ENCODE data around the gene SH3PXD2A. TPM values are rescaled to one million over a fixed set of nuclear protein-coding genes. Genes with fewer than 3 reads are reported as not detected.
A peak's percentile ranks its signal among the peaks of the same experiment; 100 is the strongest.

The SH3PXD2A gene
- polyA plus RNA-seq, 1 experiment = 50.2 TPM

GRCh38 chr10:103590060-103590459 is 265.3 kb downstream of the SH3PXD2A start:
- CTCF ChIA-PET = interaction anchor here (0.7 to 3.9 kb wide), 8 partner anchors 9 to 462 kb away, joined by 3 to 13 read pairs (median 3); no protein-coding TSS in a partner anchor
- no peak for TF ChIP-seq CTCF (IDR thresholded peaks at IDR 0.05; ENCODE audit: insufficient read depth, low read depth, low read length)
- Histone ChIP-seq H3K36me3 (ENCODE audit: control insufficient read depth, insufficient read depth, low read length) (no peaks in the 10 kb centered on the region), H3K4me3 (ENCODE audit: low read depth, low read length) (no peak overlapping the region), H3K27me3 (ENCODE audit: control insufficient read depth, insufficient read depth, low read length) (no peaks in the 10 kb centered on the region)
- POLR2A ChIA-PET = no interaction called here
- DNase-seq (ENCODE audit: low read depth) = no peak

GRCh38 chr10:103589074-103589630 is 266.2 kb downstream of the SH3PXD2A start:
- no peak overlapping the region for H3K4me3 ChIP-seq (ENCODE audit: low read depth, low read length)
- peaks cover 2% of the 10 kb centered on the region; the same call in 1 of the 2 replicates for H3K27me3 ChIP-seq (ENCODE audit: control insufficient read depth, insufficient read depth, low read length)
- no peak for DNase-seq (ENCODE audit: low read depth)
- no peak for TF ChIP-seq CTCF (IDR thresholded peaks at IDR 0.05; ENCODE audit: insufficient read depth, low read depth, low read length)
- H3K36me3 ChIP-seq (ENCODE audit: control insufficient read depth, insufficient read depth, low read length) = no peaks in the 10 kb centered on the region
- CTCF ChIA-PET = interaction anchor here (0.7 to 3.9 kb wide), 6 partner anchors 8 to 123 kb away, joined by 3 to 13 read pairs (median 4); no protein-coding TSS in a partner anchor
- POLR2A ChIA-PET = no interaction called here

- DNase-seq (ENCODE audit: low read depth) = no peak
- Histone ChIP-seq H3K27me3 (ENCODE audit: control insufficient read depth, insufficient read depth, low read length) (peaks cover 4% of the 10 kb centered on the region), H3K4me3 (ENCODE audit: low read depth, low read length) (no peak overlapping the region), H3K36me3 (ENCODE audit: control insufficient read depth, insufficient read depth, low read length) (no peaks in the 10 kb centered on the region)
- ChIA-PET POLR2A (no interaction called here), CTCF (no interaction called here)
- TF ChIP-seq CTCF (IDR thresholded peaks at IDR 0.05; ENCODE audit: insufficient read depth, low read depth, low read length) = no peak
These were observed 268.3 kb downstream of the SH3PXD2A start for GRCh38 chr10:103587073-103587472.

- ChIA-PET CTCF (interaction anchor here (1.0 kb wide), 1 partner anchor 100 kb away, joined by 3 read pairs; no protein-coding TSS in a partner anchor), POLR2A (no interaction called here)
- DNase-seq (ENCODE audit: low read depth) = no peak
- TF ChIP-seq CTCF (IDR thresholded peaks at IDR 0.05; ENCODE audit: insufficient read depth, low read depth, low read length) = no peak
- Histone ChIP-seq H3K27me3 (ENCODE audit: control insufficient read depth, insufficient read depth, low read length) (peaks cover 11% of the 10 kb centered on the region), H3K4me3 (ENCODE audit: low read depth, low read length) (peak overlapping the region; percentile 41; the same call in 1 of the 2 replicates), H3K36me3 (ENCODE audit: control insufficient read depth, insufficient read depth, low read length) (no peaks in the 10 kb centered on the region)
These were observed 270.4 kb downstream of the SH3PXD2A start for GRCh38 chr10:103585011-103585405.

- Histone ChIP-seq H3K27me3 (ENCODE audit: control insufficient read depth, insufficient read depth, low read length) (peaks cover 11% of the 10 kb centered on the region), H3K36me3 (ENCODE audit: control insufficient read depth, insufficient read depth, low read length) (no peaks in the 10 kb centered on the region), H3K4me3 (ENCODE audit: low read depth, low read length) (peak overlapping the region; percentile 41)
- TF ChIP-seq CTCF (IDR thresholded peaks at IDR 0.05; ENCODE audit: insufficient read depth, low read depth, low read length) = no peak
- DNase-seq (ENCODE audit: low read depth) = no peak
- POLR2A ChIA-PET = interaction anchor here (0.6 to 0.7 kb wide), 2 partner anchors 94 to 326 kb away, joined by 7 to 11 read pairs; no protein-coding TSS in a partner anchor
- CTCF ChIA-PET = interaction anchor here (1.0 kb wide), 1 partner anchor 99 kb away, joined by 3 read pairs; no protein-coding TSS in a partner anchor
These were observed 271.0 kb downstream of the SH3PXD2A start for GRCh38 chr10:103584216-103585010.

Measured in BJ (cell line).